AG10803 (cell line): Measurements from ENCODE around the gene PRDM16.

Source experiments
- DNase-seq: peaks from one replicate; pipeline ENCODE4 v3.0.0; 2010; ENCODE audit warnings: low read depth
- H3K4me3 ChIP-seq: 2 replicates; pipeline ENCODE4 v1.5.1; 2011; ENCODE audit warnings: mild to moderate bottlenecking, low read length, control low read depth
- TF ChIP-seq, protein P1 (sequence below): conservative IDR thresholded peaks from 2 replicates; pipeline ENCODE4 v1.5.1; 2011; ENCODE audit warnings: mild to moderate bottlenecking, low read length, control low read depth, inconsistent platforms

The PRDM16 gene

DNA sequence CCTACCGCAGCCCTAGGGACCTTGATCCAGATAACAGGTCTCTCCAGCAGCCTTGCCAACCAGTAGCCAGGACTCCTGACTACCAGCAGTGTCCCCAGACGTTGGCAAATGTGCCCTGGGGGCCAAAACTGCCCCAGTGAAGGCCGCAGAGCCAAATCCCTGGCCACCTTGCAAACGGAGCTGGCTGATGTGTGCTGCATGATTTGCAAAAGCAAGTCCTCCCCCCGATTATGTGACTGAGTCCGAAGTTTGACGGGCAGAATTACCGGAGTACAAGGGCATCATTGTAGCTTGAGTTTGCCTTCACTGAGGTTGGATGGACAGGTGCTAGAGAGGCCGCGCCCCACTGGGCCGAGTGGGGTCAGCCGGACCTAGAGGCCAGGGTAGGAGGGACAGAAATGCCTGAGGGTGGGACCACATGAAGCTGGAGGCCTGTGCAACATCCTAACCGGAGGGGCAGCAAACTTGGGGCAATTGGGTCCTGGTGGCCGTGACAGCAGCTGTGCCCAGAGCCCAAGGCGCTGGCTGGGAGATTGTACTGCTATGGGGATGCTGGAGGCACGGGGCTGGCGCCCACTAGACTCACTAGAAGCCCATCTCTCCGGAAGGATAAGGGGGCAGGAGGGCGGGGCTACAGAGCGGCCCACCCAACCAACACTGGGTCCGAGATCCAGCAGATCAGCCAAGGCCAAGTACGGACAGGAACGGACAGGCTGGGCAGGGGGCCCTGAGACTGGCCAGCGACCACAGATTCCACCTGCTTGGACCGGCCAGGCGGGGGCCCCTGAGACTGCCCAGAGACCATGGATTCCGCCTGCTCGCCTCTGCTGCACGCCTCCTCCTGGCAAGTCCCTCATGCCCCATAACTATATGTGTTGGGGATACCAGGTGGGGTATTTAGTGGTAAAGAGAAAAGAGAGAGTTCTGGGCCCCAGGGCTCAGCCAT lies 388.2 kb downstream of the PRDM16 start:
- TF ChIP-seq, protein P1, sequence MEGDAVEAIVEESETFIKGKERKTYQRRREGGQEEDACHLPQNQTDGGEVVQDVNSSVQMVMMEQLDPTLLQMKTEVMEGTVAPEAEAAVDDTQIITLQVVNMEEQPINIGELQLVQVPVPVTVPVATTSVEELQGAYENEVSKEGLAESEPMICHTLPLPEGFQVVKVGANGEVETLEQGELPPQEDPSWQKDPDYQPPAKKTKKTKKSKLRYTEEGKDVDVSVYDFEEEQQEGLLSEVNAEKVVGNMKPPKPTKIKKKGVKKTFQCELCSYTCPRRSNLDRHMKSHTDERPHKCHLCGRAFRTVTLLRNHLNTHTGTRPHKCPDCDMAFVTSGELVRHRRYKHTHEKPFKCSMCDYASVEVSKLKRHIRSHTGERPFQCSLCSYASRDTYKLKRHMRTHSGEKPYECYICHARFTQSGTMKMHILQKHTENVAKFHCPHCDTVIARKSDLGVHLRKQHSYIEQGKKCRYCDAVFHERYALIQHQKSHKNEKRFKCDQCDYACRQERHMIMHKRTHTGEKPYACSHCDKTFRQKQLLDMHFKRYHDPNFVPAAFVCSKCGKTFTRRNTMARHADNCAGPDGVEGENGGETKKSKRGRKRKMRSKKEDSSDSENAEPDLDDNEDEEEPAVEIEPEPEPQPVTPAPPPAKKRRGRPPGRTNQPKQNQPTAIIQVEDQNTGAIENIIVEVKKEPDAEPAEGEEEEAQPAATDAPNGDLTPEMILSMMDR: no peak
- no peak for DNase-seq
- H3K4me3 ChIP-seq: no peak overlapping the region

DNA sequence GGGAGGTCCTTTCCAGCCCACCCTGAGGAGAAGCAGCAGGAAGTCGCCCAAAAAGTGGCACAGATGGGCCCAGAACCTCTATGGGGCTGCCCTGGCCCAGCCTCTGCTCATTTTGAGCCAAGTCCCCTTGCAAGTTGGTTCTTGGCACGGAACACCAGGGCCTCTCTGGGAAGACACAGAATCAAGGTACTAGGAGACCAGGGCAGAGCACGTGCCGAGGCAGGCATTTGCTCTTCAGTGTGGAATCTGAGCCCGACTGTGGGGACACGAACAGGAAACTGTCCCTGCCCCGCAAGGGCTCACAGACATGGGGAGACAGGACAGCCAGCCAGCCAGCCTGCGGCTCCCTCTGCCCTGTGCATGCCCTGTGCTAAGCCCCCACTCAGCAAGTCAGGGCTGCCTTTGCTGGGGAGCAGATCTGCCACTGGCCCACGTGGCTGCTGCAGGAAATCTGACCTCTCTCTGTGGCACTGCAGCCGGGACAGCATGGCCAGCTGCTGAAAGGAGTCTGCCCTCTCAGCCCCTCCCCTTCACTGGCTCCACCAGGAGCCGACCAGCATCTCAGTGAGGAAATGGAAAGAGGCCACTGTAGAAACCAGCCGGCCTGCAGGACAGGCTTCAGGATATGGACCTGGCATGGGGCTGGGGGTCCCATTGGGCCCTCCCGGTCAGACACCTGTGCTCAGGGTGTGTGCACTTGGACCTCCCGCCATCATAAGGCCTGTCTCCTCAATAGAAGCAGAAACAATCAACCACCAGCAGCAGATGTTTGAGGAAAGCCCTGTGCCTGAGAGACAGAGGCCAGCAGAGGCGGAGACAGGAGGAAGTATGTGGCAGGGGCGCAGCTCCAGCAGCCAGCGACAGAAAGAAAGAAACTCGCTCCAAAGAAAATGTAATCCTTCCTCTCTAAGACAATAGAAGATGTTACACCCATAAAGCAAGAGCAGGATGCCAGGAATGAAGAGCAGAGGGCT lies 389.2 kb downstream of the PRDM16 start:
- TF ChIP-seq, protein P1: no peak
- no peak for DNase-seq
- no peak overlapping the region for H3K4me3 ChIP-seq

DNA sequence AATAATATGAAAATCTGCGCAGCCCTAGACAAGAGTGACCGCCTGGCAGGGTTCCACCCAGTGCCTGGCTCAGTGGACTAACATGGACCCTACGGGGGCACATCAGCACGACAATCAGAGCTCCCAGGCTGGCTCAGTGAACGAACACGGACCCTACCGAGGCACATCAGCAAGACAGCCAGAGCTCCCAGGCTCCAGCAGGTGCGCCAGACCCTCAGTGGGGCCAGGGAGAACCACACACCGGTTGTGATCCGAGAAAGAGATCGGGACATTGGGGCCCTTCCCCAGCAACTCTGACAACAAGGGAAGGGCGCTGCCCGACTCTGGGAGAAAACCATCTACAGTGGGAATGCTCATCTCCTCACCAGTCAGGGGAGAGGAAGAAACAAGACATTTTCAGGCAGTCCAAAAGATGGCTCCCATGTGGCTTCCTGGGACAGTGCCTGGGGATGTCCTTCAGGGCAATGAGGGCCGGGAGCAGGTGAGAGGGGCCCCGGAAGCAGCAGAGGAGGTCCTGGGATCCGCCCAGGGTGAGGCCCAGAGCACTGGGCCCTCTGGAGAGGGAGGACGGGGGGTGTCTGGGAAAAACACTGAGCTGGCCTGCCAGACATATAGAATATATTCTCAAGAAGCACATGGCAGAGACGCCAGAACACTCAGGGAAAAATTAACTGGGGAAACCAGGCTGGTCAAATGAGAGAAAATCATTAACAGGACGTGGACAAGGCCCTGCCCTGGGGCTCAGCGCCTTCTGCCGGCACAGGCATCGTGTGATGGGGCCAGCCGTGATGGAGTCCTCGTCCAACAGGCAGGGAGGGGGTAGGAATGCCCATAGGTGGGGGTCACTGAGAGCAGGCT lies 390.3 kb downstream of the PRDM16 start:
- TF ChIP-seq, protein P1: no peak
- no peak for DNase-seq
- H3K4me3 ChIP-seq: no peak overlapping the region

DNA sequence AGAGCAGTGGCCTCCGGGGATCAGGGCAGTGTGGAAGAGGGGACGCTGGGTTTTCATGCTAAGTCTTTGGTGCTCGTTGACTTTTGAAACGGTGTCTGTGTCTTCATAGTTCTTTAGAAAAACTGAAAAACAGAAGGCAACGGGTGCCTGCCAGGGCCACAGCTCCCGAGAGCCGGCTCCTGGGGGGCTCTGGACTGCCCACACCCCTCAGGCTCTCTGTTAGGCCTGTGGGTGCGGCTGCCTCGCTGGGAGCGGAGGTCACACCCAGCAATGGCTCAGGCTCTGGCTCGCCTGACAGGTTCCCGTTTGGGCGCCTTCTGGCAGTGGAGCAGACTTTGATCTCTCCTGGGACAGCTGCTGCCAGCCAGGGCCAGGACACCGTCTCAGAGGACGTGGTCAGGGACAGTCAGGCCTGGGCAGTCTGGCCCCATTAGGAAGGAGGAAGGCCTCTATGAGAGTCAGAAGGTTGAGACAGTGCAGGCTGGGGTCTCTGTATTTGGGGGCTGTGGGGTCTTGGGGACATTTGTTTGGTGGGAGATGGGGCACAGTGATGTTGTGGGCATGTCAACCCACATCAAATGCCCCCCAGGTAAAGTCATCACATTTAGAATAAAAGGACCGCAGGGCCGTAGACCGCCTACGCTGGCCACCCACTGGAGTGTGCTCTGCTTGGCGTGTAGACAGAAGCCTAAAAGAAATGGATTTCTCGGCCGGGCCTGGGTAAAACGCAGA lies 391.1 kb downstream of the PRDM16 start:
- no peak overlapping the region for H3K4me3 ChIP-seq
- TF ChIP-seq, protein P1: no peak
- no peak for DNase-seq

DNA sequence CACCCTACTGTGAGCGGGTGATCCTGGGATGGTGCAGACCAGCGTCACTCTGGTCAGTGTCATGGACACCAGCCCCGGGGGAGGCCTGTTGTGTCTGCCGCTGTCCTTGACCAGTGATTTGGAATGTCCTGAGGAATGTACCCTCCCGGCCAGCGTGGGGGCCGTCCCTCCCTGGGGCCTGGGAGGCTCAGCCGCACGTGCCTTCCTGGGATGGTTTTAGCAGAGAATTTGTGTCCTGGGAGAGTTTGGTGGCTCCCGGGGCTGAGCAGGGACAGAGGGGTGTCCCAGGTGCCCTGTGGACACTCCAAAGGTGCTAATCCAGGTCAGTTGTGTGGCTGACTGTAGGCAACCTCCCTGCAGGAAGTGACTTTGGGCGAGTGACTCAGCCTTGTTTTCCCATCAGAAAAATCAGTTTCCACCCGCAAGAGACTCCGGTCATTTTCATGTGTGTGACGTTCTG lies 391.7 kb downstream of the PRDM16 start:
- TF ChIP-seq, protein P1: no peak
- no peak overlapping the region for H3K4me3 ChIP-seq
- no peak for DNase-seq
